ENCODE results near the gene CEP350.

DNA sequence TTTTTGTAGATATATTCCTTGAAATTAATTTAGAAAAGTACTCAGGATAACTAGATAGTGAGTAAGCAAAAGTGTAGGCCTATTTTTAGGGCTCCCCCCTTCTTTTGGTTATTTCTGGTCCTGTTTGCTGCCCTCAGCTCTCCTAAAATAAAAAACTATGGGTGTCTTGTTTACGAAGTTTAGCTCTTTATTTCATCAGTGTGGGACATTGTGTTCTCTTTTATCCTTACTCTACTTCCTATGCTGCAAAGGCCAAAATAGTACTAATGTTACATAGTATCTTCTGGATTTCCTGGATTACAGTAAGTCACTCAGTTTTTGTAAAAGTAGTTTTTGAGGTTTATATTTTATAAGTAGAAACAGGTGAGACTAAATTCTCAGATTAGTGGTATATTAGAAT, 15.4 kb downstream of the CEP350 start:
- TF ChIP-seq TEAD4 (IDR thresholded peaks at IDR 0.05; ENCODE audit: borderline replicate concordance, insufficient read depth) (no peak), TAF1 (IDR thresholded peaks at IDR 0.05; ENCODE audit: borderline replicate concordance, low read depth, low read length) (no peak), TCF12 (IDR thresholded peaks at IDR 0.05) (no peak), SIN3A (IDR thresholded peaks at IDR 0.05; ENCODE audit: borderline replicate concordance, low read depth, low read length) (no peak), POLR2AphosphoS5 (IDR thresholded peaks at IDR 0.05; ENCODE audit: low read depth, low read length) (no peak), EP300 (IDR thresholded peaks at IDR 0.05; ENCODE audit: borderline replicate concordance in 1 of 2, low read depth in 1 of 2, low read length in 1 of 2) (no peak), NRF1 (IDR thresholded peaks at IDR 0.05; ENCODE audit: low read depth, low read length) (no peak), YY1 (IDR thresholded peaks at IDR 0.05; ENCODE audit: low read depth) (no peak)
- TF ChIP-seq, protein P1, sequence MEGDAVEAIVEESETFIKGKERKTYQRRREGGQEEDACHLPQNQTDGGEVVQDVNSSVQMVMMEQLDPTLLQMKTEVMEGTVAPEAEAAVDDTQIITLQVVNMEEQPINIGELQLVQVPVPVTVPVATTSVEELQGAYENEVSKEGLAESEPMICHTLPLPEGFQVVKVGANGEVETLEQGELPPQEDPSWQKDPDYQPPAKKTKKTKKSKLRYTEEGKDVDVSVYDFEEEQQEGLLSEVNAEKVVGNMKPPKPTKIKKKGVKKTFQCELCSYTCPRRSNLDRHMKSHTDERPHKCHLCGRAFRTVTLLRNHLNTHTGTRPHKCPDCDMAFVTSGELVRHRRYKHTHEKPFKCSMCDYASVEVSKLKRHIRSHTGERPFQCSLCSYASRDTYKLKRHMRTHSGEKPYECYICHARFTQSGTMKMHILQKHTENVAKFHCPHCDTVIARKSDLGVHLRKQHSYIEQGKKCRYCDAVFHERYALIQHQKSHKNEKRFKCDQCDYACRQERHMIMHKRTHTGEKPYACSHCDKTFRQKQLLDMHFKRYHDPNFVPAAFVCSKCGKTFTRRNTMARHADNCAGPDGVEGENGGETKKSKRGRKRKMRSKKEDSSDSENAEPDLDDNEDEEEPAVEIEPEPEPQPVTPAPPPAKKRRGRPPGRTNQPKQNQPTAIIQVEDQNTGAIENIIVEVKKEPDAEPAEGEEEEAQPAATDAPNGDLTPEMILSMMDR (IDR thresholded peaks at IDR 0.05): no peak
- TF ChIP-seq, protein P2, sequence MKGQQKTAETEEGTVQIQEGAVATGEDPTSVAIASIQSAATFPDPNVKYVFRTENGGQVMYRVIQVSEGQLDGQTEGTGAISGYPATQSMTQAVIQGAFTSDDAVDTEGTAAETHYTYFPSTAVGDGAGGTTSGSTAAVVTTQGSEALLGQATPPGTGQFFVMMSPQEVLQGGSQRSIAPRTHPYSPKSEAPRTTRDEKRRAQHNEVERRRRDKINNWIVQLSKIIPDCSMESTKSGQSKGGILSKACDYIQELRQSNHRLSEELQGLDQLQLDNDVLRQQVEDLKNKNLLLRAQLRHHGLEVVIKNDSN (IDR thresholded peaks at IDR 0.05; ENCODE audit: borderline replicate concordance, low read depth): no peak

Measured in SK-N-SH (cell line).